Upper lobe of left lung (tissue), 4 donors: ENCODE results near the gene PECR.

Experiments used
- EP300 ChIP-seq, 4 donors: sonication (generic); formaldehyde crosslinking; IDR thresholded peaks; one replicate each; pipeline ENCODE4 v1.5.1; 2017; ENCODE audit warnings: antibody characterized with exemption in 4 of 4, control low read depth in 2 of 4
- POLR2A ChIP-seq, 4 donors: fragments of 450-650 bp; IDR thresholded peaks; one replicate each; pipeline ENCODE4 v1.5.1; 2016 to 2017; ENCODE audit warnings: antibody characterized with exemption in 4 of 4, mild to moderate bottlenecking in 2 of 4
- POLR2AphosphoS5 ChIP-seq, 2 donors: sonication (generic); formaldehyde crosslinking; IDR thresholded peaks; one replicate each; pipeline ENCODE4 v1.5.1; 2017; ENCODE audit warnings: antibody characterized with exemption in 2 of 2
- TF ChIP-seq, protein P1 (sequence below), 6 experiments: fragments of 450-650 bp in 4 of 6; fragments of 200-600 bp in 2 of 6; sonication (generic) in 2 of 6; IDR thresholded peaks; one replicate each; pipeline ENCODE4 v1.5.1; 2016 to 2019; ENCODE audit warnings: antibody characterized with exemption in 6 of 6

DNA sequence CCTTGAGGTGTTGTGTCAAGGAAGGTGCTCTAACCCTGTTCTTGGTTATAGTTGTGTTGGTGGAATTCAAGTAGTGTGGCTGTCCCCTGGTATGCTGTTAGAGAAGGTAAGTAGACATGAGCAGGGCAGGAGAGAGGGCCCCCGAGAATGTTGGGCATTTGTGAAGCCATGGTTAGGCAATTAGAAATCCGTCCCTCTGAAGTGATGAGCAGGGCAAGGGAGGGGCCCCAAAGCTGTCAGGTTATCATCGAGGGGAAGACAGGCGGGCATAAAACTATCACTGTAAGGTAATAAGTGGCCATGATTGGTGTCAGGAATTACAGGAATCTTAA, 32.7 kb upstream of the PECR start:
- TF ChIP-seq EP300 (IDR thresholded peaks at IDR 0.05) (no peak), POLR2AphosphoS5 (IDR thresholded peaks at IDR 0.05) (no peak), POLR2A (IDR thresholded peaks at IDR 0.05) (no peak)
- TF ChIP-seq, protein P1, sequence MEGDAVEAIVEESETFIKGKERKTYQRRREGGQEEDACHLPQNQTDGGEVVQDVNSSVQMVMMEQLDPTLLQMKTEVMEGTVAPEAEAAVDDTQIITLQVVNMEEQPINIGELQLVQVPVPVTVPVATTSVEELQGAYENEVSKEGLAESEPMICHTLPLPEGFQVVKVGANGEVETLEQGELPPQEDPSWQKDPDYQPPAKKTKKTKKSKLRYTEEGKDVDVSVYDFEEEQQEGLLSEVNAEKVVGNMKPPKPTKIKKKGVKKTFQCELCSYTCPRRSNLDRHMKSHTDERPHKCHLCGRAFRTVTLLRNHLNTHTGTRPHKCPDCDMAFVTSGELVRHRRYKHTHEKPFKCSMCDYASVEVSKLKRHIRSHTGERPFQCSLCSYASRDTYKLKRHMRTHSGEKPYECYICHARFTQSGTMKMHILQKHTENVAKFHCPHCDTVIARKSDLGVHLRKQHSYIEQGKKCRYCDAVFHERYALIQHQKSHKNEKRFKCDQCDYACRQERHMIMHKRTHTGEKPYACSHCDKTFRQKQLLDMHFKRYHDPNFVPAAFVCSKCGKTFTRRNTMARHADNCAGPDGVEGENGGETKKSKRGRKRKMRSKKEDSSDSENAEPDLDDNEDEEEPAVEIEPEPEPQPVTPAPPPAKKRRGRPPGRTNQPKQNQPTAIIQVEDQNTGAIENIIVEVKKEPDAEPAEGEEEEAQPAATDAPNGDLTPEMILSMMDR (IDR thresholded peaks at IDR 0.05), result no peak
